GM18499 (cell line): ENCODE results near the gene NPHP4.
"Not testable (repeated sequence)": the region's sequence is repeated elsewhere in the genome, so short reads cannot be mapped to it uniquely, and the experiment has no call there.

ENCODE experiments used
- ATAC-seq: cut with Tn5 transposase; IDR thresholded peaks from one replicate; pipeline ENCODE4 v1.9.1; 2021; ENCODE audit warnings: moderate number of reproducible peaks; ENCODE audit not compliant: insufficient read depth, unreplicated experiment

The NPHP4 gene

DNA sequence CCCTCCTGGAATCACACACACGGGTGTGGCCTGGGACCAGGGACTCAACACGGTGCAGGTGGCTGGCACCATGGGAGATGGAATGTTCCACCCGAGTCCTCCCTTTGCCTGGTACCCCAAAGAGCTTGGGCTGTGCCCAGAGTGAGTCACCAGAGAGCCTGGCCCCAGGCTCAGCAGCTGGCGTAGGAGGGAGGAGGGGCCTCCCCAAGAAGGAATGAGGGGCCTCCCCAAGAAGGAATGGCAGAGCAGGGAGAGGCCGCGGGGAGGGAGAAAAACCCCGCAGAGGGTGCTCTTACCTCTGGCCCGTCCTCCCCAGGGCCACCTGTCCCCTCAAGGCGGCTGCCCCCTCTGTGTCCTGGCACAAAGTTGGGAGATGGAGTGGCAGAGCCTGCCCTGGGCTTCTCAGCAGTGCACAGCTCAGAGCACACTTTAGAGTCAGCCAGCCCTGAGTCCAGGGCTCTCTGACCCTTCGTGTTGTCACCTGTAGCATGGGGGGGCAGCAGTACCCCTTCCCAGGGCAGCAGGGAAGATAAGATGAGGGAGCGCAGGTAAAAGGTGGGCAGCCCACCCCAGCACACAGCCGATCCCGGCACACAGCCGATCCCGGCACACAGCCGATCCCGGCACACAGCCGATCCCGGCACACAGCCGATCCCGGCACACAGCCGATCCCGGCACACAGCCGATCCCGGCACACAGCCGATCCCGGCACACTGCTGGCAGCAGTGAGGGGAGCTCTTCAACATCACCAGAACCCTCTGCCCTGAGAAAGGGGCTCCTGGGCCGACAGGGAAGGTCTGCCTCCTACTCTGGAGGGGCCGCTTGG is 33.3 kb upstream of the NPHP4 start:
- no peak for ATAC-seq

DNA sequence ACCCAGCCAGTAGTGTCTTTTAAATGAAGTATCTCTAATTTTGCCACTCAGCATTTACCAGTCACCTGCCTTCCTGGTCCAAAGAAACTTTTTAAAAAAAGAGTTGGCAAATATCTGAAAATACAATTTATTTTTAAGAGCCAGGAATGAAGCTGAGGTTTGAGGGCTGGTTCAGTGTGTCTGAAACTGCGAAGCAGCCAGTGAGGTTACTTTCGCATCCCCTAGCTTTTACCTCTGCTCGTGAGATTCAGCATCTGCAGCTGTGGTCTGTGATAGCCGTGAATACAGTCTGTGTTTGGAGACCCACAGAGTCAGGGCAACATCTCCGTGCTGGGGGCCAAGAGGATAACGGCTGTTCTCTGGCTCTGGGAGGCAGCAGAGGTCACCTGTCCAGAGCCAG is 32.2 kb upstream of the NPHP4 start:
- no peak for ATAC-seq

DNA sequence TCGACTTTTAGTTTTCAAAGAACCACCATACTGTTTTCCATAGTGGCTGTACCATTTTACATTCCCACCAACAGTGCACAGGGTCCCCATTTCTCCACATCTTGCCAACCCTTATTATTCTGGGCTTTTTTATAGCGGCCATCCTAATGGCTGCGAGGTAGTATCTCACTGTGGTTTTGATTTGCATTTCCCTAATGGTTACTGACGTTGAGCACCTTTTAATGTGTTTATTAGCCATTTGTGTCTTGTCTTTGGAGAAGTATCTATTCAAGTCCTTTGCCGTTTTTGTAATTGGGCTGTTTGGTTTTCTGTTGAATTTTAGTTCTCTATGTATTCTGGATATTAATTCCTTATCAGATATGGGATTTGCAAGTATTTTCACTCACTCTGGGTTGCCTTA is 31.1 kb upstream of the NPHP4 start:
- ATAC-seq: no peak

DNA sequence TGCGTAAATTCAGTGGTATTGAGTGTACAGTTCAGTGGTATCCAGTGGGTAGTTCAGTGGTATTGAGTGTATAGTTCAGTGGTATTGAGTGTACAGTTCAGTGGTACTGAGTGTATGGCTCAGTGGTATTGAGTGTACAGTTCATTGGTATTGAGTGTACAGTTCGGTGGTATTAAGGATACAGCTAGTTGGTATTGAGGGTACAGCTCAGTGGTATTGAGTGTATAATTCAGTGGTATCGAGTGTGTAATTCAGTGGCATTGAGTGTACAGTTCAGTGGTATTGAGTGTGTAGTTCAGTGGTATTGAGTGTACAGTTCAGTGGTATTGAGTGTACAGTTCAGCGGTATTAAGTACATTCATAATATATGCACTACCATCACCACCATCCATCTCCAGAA is 30.0 kb upstream of the NPHP4 start:
- ATAC-seq: no peak

DNA sequence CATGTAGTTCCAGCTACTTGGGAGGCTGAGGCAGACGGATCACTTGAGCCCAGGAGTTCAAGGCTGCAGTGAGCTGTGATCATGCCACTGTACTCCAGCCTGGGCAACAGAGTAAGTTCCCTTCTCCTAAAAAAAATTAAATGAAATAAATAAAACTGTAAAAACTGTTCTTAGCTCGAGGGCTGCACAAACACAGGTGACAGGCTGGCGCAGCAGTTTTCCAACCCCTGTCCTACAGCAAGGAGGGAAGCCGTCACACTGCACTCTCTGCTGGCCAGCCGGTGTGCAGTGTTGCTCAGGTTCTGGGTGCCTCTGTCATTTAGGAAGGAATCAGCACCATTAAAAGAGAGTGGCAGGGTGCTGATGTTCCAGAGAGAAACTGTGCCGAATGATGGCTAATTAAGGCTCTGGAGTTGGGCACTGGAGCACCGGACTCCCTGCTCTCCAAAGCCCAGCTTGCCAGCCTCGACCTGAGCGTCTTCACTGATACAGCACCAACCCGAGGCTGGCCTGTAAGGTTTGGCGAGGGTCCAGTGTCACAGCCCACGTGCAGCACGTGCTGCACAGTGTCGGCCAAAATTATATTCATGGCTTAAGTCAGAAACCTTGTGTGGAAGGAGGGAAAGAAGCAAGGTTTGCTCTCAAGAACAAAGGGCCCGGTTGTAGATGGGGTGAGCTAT is 27.1 kb upstream of the NPHP4 start:
- ATAC-seq: no peak

DNA sequence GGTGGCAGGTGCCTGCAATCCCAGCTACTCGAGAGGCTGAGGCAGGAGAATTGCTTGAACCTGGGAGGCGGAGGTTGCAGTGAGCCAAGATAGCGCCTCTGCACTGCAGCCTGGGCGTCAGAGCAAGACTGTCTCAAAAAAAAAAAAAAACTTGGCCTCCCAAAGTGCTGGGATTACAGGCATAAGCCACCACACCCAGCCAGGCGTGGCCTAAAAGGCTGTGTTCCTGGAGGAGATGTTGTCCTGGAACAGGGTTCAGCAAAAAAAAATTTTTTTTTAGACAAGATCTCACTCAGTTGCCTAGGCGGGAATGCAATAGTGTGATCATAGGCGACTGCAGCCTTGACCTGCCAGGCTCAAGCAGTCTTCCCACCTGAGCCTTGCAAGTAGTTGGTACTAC is 25.4 kb upstream of the NPHP4 start:
- ATAC-seq: not testable (repeated sequence)

DNA sequence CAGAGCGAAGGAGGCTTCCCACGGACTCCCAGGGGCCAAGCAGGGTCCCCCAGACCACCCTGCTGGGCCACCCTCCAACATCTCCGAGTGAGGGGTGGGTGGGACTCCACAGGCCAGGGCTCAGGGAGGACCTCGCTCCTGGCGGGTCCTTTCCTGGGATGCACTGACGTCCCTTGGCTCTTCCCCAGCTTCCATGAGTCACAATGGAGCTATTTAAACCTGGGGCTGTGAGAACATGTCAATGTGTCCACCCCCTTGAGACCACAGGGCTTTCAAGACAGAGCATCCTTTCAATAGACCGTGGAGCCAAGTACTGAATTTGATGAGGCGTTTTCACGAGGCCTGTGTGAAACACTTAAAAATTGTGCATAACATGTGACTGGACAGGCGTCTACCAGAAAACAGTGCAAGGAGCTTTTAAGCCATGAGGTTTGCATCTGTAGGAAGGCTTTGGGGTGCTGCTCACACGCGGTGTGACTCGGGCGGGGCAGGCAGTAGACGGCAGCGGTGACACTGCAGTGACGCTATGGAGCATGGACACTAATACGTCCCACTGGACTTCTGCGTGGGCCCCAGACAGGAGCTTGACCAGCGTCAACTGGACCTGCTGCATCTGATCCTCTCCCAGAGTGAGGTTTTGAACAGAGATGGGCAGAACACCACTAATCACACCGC is 24.1 kb upstream of the NPHP4 start:
- no peak for ATAC-seq

DNA sequence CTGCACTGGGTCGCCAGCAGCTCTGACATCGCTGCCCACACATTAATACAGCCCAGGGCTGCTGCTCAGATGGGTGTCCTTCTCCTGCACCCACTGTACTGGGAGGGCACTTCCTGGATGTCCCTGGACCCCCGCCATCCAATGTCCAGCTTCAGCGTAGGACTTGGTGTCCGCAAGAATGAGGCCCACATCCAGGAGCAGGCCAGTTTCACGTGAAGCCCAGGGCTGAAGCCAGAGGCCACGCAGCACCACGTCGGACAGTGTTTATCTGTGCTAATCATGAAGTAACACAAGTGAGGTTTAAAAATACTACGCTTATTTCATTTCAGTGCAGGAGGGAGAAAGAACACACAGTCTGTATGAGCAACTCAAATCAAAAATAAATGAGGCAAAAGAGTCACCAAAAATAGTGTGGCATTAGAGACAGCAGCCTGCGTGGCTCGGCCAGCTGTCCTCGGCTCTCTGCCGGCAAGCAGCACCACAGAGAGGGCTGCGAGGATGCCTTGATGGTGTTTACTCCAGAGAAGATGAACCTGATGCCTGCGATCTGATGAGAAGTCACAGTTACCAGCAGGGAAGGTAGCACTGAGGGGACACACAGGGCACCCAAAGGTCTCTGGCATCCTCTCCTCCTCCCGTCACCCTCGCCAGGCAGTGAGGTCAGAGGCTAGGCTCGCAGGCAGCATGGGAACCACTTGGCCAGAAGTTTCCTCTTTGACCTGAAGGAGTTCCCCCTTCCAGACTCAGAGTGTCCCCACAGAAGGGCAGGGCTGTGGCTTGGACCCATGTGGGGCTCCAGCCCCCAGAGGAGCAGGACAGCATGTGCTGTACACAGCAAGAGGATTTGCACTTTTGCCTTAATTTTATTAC is 22.1 kb upstream of the NPHP4 start:
- ATAC-seq: no peak

DNA sequence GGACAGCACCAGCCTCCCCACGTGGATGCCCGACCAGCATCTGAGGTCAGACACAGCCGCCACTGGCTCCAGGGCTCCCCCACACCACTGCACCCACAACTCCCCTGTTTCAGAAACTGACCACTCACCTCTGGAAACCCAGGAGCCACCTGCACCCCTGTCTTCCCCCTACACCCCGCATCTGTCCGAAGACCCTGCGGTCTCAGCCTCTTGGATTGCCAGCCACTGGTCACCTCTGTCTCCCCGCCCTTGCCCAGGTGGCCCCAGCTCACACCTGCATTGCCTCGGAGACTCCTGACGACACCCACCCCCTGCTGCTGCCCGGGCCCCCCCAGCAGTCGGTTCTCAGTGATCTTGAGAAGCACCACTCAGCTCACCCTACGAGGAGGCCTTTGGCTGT is 21.3 kb upstream of the NPHP4 start:
- no peak for ATAC-seq

DNA sequence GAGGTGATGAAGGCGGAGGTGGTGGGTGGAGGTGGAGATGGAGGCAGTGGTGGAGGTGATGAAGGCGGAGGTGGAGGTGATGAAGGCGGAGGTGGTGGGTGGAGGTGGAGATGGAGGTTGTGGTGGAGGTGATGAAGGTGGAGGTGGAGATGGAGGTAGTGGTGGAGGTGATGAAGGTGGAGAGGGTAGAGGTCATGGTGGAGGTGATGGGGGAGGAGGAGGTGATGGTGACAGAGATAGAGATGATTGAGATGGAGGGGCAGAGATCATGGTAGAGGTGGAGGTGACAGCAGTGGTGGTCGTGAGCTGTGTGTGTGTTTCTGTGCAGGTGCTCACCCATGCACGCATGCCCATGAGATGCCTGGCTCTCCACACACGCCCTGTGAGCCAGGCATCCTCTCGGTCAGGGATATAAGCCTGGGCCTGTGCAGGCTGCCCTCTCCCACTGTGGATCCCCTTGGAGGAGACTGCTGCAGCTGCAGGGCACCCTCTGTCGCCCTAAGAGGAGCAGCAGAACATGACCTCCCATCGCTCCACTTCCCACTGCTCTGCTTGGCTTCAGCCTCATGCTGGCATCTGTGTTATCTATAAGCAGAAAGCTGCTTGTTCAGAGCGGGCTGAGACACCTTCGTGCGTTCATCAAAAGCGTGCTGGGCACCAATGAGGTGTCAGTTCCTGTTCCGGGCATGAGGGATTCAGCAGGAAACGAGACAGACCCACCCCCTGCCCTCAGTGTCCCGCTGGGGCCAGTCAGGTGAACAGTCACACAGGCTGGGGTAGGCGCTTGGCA is 20.5 kb upstream of the NPHP4 start:
- ATAC-seq: no peak

DNA sequence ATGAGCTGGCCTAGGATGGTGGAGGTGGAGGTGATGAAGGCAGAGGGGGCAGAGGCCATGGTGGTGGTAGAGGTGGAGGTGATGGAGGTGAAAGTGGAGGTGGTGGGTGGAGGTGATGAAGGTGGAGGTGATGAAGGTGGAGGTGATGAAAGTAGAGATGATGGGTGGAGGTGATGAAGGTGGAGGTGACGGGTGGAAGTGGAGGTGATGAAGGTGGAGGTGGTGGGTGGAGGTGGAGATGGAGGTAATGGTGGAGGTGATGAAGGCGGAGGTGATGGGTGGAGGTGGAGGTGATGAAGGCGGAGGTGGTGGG is 19.7 kb upstream of the NPHP4 start:
- no peak for ATAC-seq

DNA sequence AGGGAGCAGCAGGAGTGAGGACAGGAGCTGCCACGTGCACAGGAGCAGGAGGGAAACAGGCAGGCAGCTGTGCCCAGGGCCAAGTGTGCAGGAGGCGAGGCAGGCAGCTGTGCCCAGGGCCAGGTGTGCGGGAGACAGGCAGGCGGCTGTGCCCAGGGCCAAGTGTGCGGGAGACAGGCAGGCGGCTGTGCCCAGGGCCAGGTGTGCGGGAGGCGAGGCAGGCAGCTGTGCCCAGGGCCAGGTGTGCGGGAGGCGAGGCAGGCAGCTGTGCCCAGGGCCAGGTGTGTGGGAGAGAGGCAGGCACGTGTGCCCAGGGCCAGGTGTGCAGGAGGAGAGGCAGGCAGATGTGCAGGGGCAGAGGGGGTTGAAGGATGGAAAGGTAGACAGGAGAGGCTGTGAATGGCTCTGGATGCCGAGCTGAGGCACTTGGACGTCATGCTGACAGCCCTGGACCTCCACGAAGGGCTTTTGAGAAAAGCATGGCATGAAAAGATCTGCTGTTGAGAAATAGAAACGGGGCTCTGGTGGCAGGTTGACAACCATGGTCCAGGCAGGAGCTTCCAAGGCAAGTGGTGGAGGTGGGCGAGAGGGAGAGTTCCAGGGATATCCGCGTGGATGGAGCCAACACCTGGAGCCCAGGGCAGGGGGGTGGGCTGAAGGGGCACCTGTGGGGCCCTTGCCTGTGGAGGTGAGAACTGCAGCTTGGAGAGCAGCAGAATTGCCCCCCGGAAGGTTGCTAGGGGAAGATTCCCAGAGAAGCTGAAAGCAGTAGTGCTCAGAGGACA is 19.1 kb upstream of the NPHP4 start:
- ATAC-seq: no peak

DNA sequence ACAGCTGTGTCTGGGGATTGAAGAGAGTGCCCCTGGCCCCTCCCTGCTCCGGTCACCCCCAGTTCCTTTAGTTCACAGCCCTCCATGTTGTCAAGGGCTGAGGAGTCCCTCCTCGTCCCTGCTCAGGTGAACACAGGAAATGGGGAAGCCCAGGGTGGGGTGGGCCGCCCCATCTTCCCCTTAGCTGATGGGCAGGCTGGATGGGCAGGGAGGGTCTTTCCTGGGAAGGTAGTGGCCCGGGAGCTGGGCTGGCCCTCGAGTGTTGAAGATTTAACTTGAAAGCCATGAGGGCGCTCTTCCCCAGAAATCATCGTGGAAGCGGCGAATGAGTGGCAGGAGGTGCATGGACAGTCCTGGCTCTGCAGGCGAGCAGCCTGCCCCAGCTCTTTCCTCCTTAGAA is 18.3 kb upstream of the NPHP4 start:
- ATAC-seq: no peak

DNA sequence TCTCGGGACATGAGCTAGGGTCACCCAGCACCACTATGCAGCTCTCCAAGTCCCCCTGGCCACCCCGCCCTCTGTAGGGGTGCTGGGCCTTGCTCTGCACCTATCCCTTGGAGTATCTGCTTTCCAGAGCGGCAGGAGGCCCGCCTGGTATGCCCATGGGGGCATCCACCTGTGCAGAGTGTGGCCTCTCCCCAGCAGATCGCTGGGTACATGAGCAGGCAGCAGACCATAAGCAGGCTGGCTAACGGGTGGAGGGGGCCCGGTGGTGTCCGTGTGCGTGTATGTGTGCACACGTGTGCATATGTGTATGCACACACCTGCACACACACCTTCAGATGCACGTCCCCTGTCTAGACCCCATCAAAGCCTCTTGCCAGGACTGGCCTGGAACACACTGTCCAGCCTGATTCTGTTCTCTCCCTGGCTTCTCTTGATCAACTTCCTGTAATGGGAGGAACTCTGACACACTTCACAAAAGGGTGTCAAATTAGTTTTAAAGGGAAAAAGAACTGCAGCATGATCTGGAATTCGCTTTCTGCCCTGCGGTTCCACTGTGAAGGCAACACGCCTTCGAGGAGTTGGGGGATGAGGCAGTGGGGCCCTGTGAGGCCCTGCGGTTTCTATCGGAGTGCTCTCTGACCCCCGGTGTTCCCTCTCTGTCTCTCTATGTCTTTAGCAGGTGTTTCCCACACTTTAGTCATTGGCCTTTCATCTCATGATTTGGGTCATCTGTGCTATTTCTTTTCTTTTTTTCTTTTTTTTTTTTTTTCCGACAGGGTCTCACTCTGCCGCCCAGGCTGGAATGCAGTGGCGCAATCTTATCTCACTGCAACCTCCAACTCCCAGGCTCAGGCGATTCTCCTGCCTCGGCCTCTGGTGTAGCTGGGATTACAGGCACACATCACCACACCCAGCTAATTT is 17.2 kb upstream of the NPHP4 start:
- ATAC-seq: no peak

DNA sequence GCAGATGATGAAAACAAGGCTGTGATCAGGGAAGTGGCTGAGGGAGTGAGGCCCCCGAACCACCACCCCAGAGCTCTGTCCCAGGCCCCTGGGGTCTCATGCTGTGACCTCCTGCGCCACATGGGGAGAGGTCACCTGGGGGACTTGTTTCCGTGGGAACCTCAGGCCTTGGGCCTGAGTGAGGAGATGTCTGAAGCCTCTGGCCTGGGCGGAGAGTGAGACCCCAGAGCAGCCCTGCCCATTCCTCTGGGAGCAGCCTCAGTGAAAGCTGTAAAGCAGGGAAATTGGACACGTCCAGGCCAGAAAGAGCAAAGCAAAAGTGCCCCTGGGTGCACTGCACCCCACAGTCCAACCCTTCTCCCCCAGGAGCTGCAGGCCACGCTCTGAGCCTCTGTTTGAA is 16.5 kb upstream of the NPHP4 start:
- no peak for ATAC-seq

DNA sequence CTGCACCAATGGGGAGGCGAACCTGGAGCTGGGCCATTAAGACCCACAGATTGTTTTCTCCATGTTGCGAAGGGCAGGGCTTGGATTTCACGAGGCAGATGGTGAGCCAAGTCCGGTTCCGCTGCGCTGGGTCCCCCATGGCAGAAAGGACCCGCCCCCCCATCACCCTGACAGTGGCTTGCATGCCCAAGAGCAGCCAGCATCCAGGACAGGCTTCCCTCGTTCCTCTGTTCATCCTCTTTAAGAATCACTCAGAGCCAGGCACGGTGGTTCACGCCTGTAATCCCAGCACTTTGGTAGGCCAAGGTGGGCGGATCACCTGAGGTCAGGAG is 15.8 kb upstream of the NPHP4 start:
- no peak for ATAC-seq

DNA sequence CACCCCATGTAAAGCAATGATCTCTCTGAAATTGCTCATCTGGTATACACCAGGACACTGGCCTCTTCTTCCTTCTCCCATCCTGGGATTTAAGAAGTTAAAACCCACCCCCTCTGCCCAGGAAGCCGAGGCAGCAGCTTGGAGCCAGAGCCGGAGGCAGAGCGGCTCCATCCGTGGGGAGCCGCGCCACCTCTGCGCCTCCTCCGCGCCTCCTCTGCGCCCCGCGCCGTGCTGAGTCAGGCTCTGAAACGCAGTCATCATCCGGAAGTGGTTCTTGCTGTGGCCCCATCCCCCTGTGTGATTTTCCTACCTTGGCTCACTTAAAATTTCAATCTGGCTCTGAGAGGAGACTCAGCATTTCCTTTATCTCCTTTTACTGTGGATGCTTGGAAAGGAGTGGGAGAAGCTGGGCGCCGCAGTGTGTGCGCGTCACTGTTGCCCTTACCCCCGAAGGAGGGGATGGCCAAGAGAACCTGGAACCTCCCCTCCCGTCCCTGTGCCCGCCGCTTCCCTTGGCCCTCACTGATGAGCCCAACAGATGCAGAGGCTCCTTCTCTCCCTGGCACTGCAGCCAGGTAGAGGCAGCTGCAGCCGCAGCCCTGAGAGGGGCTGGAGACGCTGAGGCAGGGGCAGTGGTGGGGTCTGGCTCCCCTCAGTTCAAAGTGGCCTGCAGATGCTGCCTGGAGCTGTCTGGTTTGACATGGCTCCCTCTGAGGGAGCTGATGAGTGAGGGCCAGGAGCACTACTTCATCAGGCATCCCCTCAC is 15.3 kb upstream of the NPHP4 start:
- no peak for ATAC-seq

DNA sequence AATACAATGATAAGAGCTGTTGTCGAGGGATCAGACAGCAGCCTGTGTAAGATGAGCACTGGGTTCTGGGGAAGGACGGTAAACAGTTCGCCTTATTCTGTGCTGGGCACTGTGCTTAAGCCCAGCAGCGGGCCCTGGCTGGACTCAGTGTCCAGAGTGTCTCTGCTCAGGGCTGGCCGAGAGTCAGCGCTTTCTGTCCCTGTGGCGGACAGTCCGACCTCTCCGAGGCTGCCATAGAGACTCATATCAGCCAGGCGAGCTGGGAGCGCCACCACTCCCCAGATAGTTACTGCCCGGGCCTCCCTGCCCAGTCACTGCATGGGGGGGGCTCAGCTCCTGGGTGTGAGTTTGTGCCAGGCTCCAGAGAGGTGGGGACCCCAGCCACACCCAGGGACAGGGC is 14.7 kb upstream of the NPHP4 start:
- ATAC-seq: no peak
